CD4-positive, alpha-beta T cell (primary cell): ENCODE results near the gene SNX6. TPM values are rescaled to one million over a fixed set of nuclear protein-coding genes. Genes with fewer than 3 reads are reported as not detected.
A peak's percentile ranks its signal among the peaks of the same experiment; 100 is the strongest.

Experiments used
- ATAC-seq: fragments of 200-7000 bp; cut with Tn5 transposase; one replicate; pipeline ENCODE4 v1.10.0; 2022; ENCODE audit warnings: mild to moderate bottlenecking; ENCODE audit not compliant: poor library complexity
- CTCF ChIA-PET: fragments of 350-600 bp; sonication (Branson Sonifier 250); formaldehyde crosslinking; loops from one replicate; lab custom pipeline; 2021; ENCODE audit warnings: antibody characterized with exemption, inconsistent platforms; lab: Charles Lee
- POLR2A ChIA-PET: fragments of 350-600 bp; sonication (Branson Sonifier 250); formaldehyde crosslinking; loops from one replicate; lab custom pipeline; 2021; ENCODE audit warnings: antibody characterized with exemption, inconsistent platforms; lab: Charles Lee
- DNase-seq, 14 experiments: peaks; one replicate each; pipeline ENCODE4 v3.0.0-alpha.2; 2013 to 2020; ENCODE audit warnings: mixed read lengths in 2 of 14
- H3K27ac ChIP-seq, 2 donors: one replicate each; pipeline versions ENCODE4 v1.5.1 to v1.7.0; 2013; ENCODE audit warnings: low read length in 2 of 2, low read depth in 1 of 2, mild to moderate bottlenecking in 1 of 2
- H3K27me3 ChIP-seq, 2 experiments: 1 replicate in 1 of 2; 2 replicates in 1 of 2; pipeline versions ENCODE4 v1.6.1 to v1.7.0; 2013; ENCODE audit warnings: low read length in 2 of 2, control low read depth in 1 of 2, mild to moderate bottlenecking in 1 of 2, moderate library complexity in 1 of 2; ENCODE audit not compliant: insufficient read depth in 2 of 2, control insufficient read depth in 1 of 2
- H3K36me3 ChIP-seq: one replicate; pipeline ENCODE4 v1.6.1; 2013; ENCODE audit warnings: low read length, control low read depth; ENCODE audit not compliant: insufficient read depth
- H3K4me1 ChIP-seq: one replicate; pipeline ENCODE4 v1.6.1; 2013; ENCODE audit warnings: low read length, control low read depth; ENCODE audit not compliant: insufficient read depth
- H3K4me3 ChIP-seq: one replicate; pipeline ENCODE4 v1.5.1; 2013; ENCODE audit warnings: mild to moderate bottlenecking, low read length, moderate library complexity
- H3K9me3 ChIP-seq, 2 experiments: 1 replicate in 1 of 2; 2 replicates in 1 of 2; pipeline versions ENCODE4 v1.6.1 to v1.7.0; 2013; ENCODE audit warnings: low read length in 2 of 2, mild to moderate bottlenecking in 2 of 2, control low read depth in 1 of 2, moderate library complexity in 1 of 2; ENCODE audit not compliant: control insufficient read depth in 1 of 2, insufficient read depth in 1 of 2
- H3K27ac Mint-ChIP-seq: one replicate; pipeline ENCODE4 v1.8.0; 2020; ENCODE audit warnings: mixed read lengths
- H3K27me3 Mint-ChIP-seq: one replicate; pipeline ENCODE4 v1.8.0; 2021; ENCODE audit warnings: mixed read lengths
- H3K36me3 Mint-ChIP-seq: one replicate; pipeline ENCODE4 v1.8.0; 2021; ENCODE audit warnings: low read depth, mixed read lengths
- H3K4me1 Mint-ChIP-seq: one replicate; pipeline ENCODE4 v1.8.0; 2021; ENCODE audit warnings: low read depth, mixed read lengths
- H3K4me3 Mint-ChIP-seq: one replicate; pipeline ENCODE4 v1.8.0; 2020; ENCODE audit warnings: mild to moderate bottlenecking, mixed read lengths
- H3K9me3 Mint-ChIP-seq: one replicate; pipeline ENCODE4 v1.8.0; 2020; ENCODE audit warnings: mixed read lengths
- CTCF ChIP-seq: fragments of 200-600 bp; IDR thresholded peaks from one replicate; pipeline ENCODE4 v1.8.0; 2022; ENCODE audit warnings: antibody characterized with exemption, mild to moderate bottlenecking
- intact Hi-C, 2 experiments: fragments of 100-400 bp; cut with DNase I in 1 of 2; cut with micrococcal nuclease in 1 of 2; formaldehyde crosslinking; loops; one replicate each; pipeline versions ENCODE4 v1.15.1 to v1.9.0; 2023 to 2025; cut with DNase I, micrococcal nuclease
- total RNA-seq, 174 experiments: library from RNA in 2 of 174; stranded (reverse) in 2 of 174; gene quantifications; one replicate each; pipeline ENCODE4 v1.2.3 and lab custom pipeline; 2021 to 2026

Gene SNX6
- total RNA-seq, 2 experiments from 2014 or later: 51.5 to 55.8 TPM

- intact Hi-C loops: no loop called here
- Mint-ChIP-seq H3K36me3 (no peaks in the 10 kb centered on the region), H3K4me1 (peaks cover 13% of the 10 kb centered on the region), H3K4me3 (no peak overlapping the region), H3K27ac (no peak overlapping the region), H3K9me3 (no peaks in the 10 kb centered on the region), H3K27me3 (no peaks in the 10 kb centered on the region)
- Histone ChIP-seq H3K4me1 (peaks cover 13% of the 10 kb centered on the region), H3K36me3 (no peaks in the 10 kb centered on the region), H3K9me3 (no peaks in the 10 kb centered on the region), H3K27me3 (no peaks in the 10 kb centered on the region), H3K27ac (no peak overlapping the region), H3K4me3 (no peak overlapping the region)
- no peak for DNase-seq
- no peak for TF ChIP-seq CTCF
- ChIA-PET CTCF (no interaction called here), POLR2A (no interaction called here)
- ATAC-seq: no peak
These were observed 38.2 kb upstream of the SNX6 start for GRCh38 chr14:34668111-34668510.

- TF ChIP-seq CTCF: no peak
- no peak overlapping the region for H3K27ac Mint-ChIP-seq
- H3K4me1 Mint-ChIP-seq: peaks cover 13% of the 10 kb centered on the region
- intact Hi-C loops: no loop called here
- no peaks in the 10 kb centered on the region for H3K36me3 ChIP-seq
- H3K9me3 ChIP-seq: no peaks in the 10 kb centered on the region
- H3K9me3 Mint-ChIP-seq: peaks cover 3% of the 10 kb centered on the region
- H3K4me3 Mint-ChIP-seq: no peak overlapping the region
- H3K36me3 Mint-ChIP-seq: no peaks in the 10 kb centered on the region
- H3K27ac ChIP-seq: no peak overlapping the region
- ChIA-PET CTCF (no interaction called here), POLR2A (interaction anchor here (1.0 kb wide), 1 partner anchor 38 kb away, joined by 3 read pairs; no protein-coding TSS in a partner anchor)
- ATAC-seq (no peak), DNase-seq (no peak)
- peaks cover 13% of the 10 kb centered on the region for H3K4me1 ChIP-seq
- H3K4me3 ChIP-seq: no peak overlapping the region
- no peaks in the 10 kb centered on the region for H3K27me3 Mint-ChIP-seq
- no peaks in the 10 kb centered on the region for H3K27me3 ChIP-seq
These were observed 37.1 kb upstream of the SNX6 start for GRCh38 chr14:34667007-34667406.

- peaks cover 0 to 4% of the 10 kb centered on the region in 2 experiments for H3K9me3 ChIP-seq
- intact Hi-C loops: no loop called here
- ChIA-PET POLR2A (interaction anchor here (0.8 to 1.1 kb wide), 4 partner anchors 11 to 209 kb away, joined by 3 to 4 read pairs (median 3); partner anchors contain the start of gene BAZ1A), CTCF (interaction anchor here (0.6 kb wide), 1 partner anchor 239 kb away, joined by 4 read pairs; no protein-coding TSS in a partner anchor)
- Mint-ChIP-seq H3K27me3 (no peaks in the 10 kb centered on the region), H3K9me3 (peaks cover 3% of the 10 kb centered on the region), H3K27ac (peak overlapping the region; percentile 75), H3K4me1 (peaks cover 13% of the 10 kb centered on the region), H3K36me3 (no peaks in the 10 kb centered on the region), H3K4me3 (peak overlapping the region; percentile 35)
- H3K36me3 ChIP-seq: no peaks in the 10 kb centered on the region
- no peak overlapping the region for H3K4me3 ChIP-seq
- H3K27me3 ChIP-seq: no peaks in the 10 kb centered on the region
- DNase-seq (peak in 10 of 14 experiments; percentile 16 to 75 (median 44)), ATAC-seq (peak; percentile 86)
- peak overlapping the region in 1 of 2 donors; percentile 23 for H3K27ac ChIP-seq
- H3K4me1 ChIP-seq: peaks cover 13% of the 10 kb centered on the region
- TF ChIP-seq CTCF: no peak
These were observed 36.0 kb upstream of the SNX6 start for GRCh38 chr14:34665785-34666435.
